HepG2 (cell line): ENCODE measurements around the gene B3GALT6.

Experiments used
- BCLAF1 ChIP-seq: fragments of 450-650 bp; IDR thresholded peaks from 2 replicates; pipeline ENCODE4 v1.6.1; 2017; ENCODE audit warnings: mild to moderate bottlenecking
- CTCF ChIP-seq: sonication (generic); formaldehyde crosslinking; IDR thresholded peaks from 2 replicates; pipeline ENCODE4 v1.5.0; 2020; ENCODE audit warnings: mild to moderate bottlenecking, missing genetic modification reagents, moderate library complexity
- REL ChIP-seq: sonication (generic); formaldehyde crosslinking; conservative IDR thresholded peaks from 2 replicates; pipeline ENCODE4 v1.8.0; 2022; ENCODE audit warnings: mild to moderate bottlenecking, missing genetic modification reagents, moderate library complexity
- SKIL ChIP-seq: sonication (generic); formaldehyde crosslinking; IDR thresholded peaks from 2 replicates; pipeline ENCODE4 v1.8.0; 2022; ENCODE audit warnings: missing genetic modification reagents, mild to moderate bottlenecking, moderate library complexity, borderline replicate concordance
- ZNF567 ChIP-seq: sonication (generic); formaldehyde crosslinking; IDR thresholded peaks from 2 replicates; pipeline ENCODE4 v1.8.1; 2023; ENCODE audit warnings: mild to moderate bottlenecking, missing genetic modification reagents, borderline replicate concordance

GRCh38 chr1:1207571-1207892 is 24.5 kb upstream of the B3GALT6 start:
- TF ChIP-seq ZNF567 (CRISPR knock-in tag) (no peak), REL (CRISPR knock-in tag) (no peak), BCLAF1 (no peak), CTCF (CRISPR knock-in tag) (no peak), SKIL (CRISPR knock-in tag) (no peak)
